Measurements from ENCODE around the gene PPARG. TPM values are rescaled to one million over a fixed set of nuclear protein-coding genes. Genes with fewer than 3 reads are reported as not detected.

PPARG gene
- total and polyA plus RNA-seq, 4 donors = 5.2 to 15.7 (median 7.0) TPM

GRCh38 chr3:12367346-12367745 lies 78.5 kb downstream of the PPARG start:
- WGBS = 95% methylated on average over 3 of the region's 3 CpGs
- H3K27me3 ChIP-seq (ENCODE audit: control insufficient read depth in 4 of 4, insufficient read depth in 4 of 4, low read length in 3 of 4) = no peaks in the 10 kb centered on the region
- no peaks in the 10 kb centered on the region for H3K9me3 ChIP-seq (ENCODE audit: control insufficient read depth in 4 of 4, low read length in 3 of 4)
- H3K4me3 ChIP-seq (ENCODE audit: low read depth in 1 of 3, low read length in 3 of 3) = no peak overlapping the region
- no peaks in the 10 kb centered on the region for H3K36me3 ChIP-seq (ENCODE audit: control insufficient read depth in 4 of 4, insufficient read depth in 3 of 4, low read depth in 1 of 4, low read length in 3 of 4)
- H3K27ac ChIP-seq (ENCODE audit: low read depth in 1 of 2, low read length in 2 of 2) = no peak overlapping the region
- DNase-seq (ENCODE audit: low spot score) = no peak
- H3K9ac ChIP-seq (ENCODE audit: low read depth in 1 of 2, low read length in 2 of 2) = no peak overlapping the region
- TF ChIP-seq FOXA1 (IDR thresholded peaks at IDR 0.05) (no peak), HNF4A (conservative IDR thresholded peaks at IDR 0.05) (no peak), EGR1 (IDR thresholded peaks at IDR 0.05; ENCODE audit: low read depth in 2 of 2) (no peak), ATF3 (IDR thresholded peaks at IDR 0.05) (no peak), NR2F2 (IDR thresholded peaks at IDR 0.05) (no peak), SP1 (IDR thresholded peaks at IDR 0.05) (no peak), FOXA2 (IDR thresholded peaks at IDR 0.05) (no peak), RXRA (IDR thresholded peaks at IDR 0.05) (no peak), JUND (IDR thresholded peaks at IDR 0.05) (no peak), MAX (IDR thresholded peaks at IDR 0.05) (no peak), YY1 (IDR thresholded peaks at IDR 0.05) (no peak), RAD21 (IDR thresholded peaks at IDR 0.05) (no peak), HNF4G (IDR thresholded peaks at IDR 0.05) (no peak), CTCF (IDR thresholded peaks at IDR 0.05; ENCODE audit: low read depth, low read length, missing input control) (no peak), GABPA (IDR thresholded peaks at IDR 0.05 in 1 of 2, conservative IDR thresholded peaks at IDR 0.05 in 1 of 2) (no peak), TAF1 (conservative IDR thresholded peaks at IDR 0.05) (no peak)
- TF ChIP-seq, protein P1, sequence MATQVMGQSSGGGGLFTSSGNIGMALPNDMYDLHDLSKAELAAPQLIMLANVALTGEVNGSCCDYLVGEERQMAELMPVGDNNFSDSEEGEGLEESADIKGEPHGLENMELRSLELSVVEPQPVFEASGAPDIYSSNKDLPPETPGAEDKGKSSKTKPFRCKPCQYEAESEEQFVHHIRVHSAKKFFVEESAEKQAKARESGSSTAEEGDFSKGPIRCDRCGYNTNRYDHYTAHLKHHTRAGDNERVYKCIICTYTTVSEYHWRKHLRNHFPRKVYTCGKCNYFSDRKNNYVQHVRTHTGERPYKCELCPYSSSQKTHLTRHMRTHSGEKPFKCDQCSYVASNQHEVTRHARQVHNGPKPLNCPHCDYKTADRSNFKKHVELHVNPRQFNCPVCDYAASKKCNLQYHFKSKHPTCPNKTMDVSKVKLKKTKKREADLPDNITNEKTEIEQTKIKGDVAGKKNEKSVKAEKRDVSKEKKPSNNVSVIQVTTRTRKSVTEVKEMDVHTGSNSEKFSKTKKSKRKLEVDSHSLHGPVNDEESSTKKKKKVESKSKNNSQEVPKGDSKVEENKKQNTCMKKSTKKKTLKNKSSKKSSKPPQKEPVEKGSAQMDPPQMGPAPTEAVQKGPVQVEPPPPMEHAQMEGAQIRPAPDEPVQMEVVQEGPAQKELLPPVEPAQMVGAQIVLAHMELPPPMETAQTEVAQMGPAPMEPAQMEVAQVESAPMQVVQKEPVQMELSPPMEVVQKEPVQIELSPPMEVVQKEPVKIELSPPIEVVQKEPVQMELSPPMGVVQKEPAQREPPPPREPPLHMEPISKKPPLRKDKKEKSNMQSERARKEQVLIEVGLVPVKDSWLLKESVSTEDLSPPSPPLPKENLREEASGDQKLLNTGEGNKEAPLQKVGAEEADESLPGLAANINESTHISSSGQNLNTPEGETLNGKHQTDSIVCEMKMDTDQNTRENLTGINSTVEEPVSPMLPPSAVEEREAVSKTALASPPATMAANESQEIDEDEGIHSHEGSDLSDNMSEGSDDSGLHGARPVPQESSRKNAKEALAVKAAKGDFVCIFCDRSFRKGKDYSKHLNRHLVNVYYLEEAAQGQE (IDR thresholded peaks at IDR 0.05) = no peak
- TF ChIP-seq, protein P2, sequence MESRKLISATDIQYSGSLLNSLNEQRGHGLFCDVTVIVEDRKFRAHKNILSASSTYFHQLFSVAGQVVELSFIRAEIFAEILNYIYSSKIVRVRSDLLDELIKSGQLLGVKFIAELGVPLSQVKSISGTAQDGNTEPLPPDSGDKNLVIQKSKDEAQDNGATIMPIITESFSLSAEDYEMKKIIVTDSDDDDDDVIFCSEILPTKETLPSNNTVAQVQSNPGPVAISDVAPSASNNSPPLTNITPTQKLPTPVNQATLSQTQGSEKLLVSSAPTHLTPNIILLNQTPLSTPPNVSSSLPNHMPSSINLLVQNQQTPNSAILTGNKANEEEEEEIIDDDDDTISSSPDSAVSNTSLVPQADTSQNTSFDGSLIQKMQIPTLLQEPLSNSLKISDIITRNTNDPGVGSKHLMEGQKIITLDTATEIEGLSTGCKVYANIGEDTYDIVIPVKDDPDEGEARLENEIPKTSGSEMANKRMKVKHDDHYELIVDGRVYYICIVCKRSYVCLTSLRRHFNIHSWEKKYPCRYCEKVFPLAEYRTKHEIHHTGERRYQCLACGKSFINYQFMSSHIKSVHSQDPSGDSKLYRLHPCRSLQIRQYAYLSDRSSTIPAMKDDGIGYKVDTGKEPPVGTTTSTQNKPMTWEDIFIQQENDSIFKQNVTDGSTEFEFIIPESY (IDR thresholded peaks at IDR 0.05) = no peak
- H3K4me1 ChIP-seq (ENCODE audit: control insufficient read depth in 4 of 4, insufficient read depth in 4 of 4, low read length in 3 of 4) = peaks cover 2 to 27% (median 22%) of the 10 kb centered on the region in 4 donors
